Measurements from ENCODE around the gene NDRG3. TPM values are rescaled to one million over a fixed set of nuclear protein-coding genes. Genes with fewer than 3 reads are reported as not detected.

The NDRG3 gene
- total and polyA plus RNA-seq, 2 donors (not counting 3 experiments of a cell fraction or from before 2014, with no cell fraction given): 25.7 to 27.7 TPM

- peaks cover 6 to 27% of the 10 kb centered on the region in 2 experiments for H3K36me3 ChIP-seq (ENCODE audit: control insufficient read depth in 2 of 2, extremely low read depth in 1 of 2, insufficient read depth in 2 of 2, low read length in 2 of 2)
- no peaks in the 10 kb centered on the region for H3K27me3 ChIP-seq (ENCODE audit: control insufficient read depth in 2 of 2, insufficient read depth in 2 of 2, low read length in 2 of 2)
- TF ChIP-seq CTCF (IDR thresholded peaks at IDR 0.05; ENCODE audit: extremely low read depth in 1 of 2, insufficient read depth in 1 of 2, low read depth in 1 of 2, low read length in 2 of 2): no peak
- no peak for TF ChIP-seq POLR2AphosphoS5 (IDR thresholded peaks at IDR 0.05; ENCODE audit: insufficient read depth, low read depth, low read length)
- no peak for TF ChIP-seq MAX (IDR thresholded peaks at IDR 0.05; ENCODE audit: insufficient read depth, insufficient read length)
- no peak for TF ChIP-seq EZH2 (IDR thresholded peaks at IDR 0.05; ENCODE audit: borderline replicate concordance, low read depth, low read length, severe bottlenecking)
- no peak for TF ChIP-seq GATA2 (IDR thresholded peaks at IDR 0.05; ENCODE audit: insufficient read depth, insufficient read length, low read depth, low read length)
- TF ChIP-seq POLR2A (IDR thresholded peaks at IDR 0.05; ENCODE audit: low read depth, low read length): no peak
- no peak for TF ChIP-seq MYC (IDR thresholded peaks at IDR 0.05; ENCODE audit: low read depth, low read length)
- no peak for TF ChIP-seq FOS (IDR thresholded peaks at IDR 0.05; ENCODE audit: borderline replicate concordance, insufficient read depth, low read length)
- no peak for TF ChIP-seq JUN (IDR thresholded peaks at IDR 0.05; ENCODE audit: borderline replicate concordance, insufficient read depth, insufficient read length, low read depth)
- intact Hi-C loops (cut with micrococcal nuclease) (no loop called here), dilution Hi-C loops (cut with MboI; ENCODE audit: extremely low pct_ligation_motif_present, low sequenced_read_pairs) (no loop called here)
- no peak for DNase-seq (ENCODE audit: low read depth, low spot score)
- H3K4me3 ChIP-seq (replicated peaks in 1 of 3; ENCODE audit: insufficient read depth in 1 of 3, low read depth in 1 of 3, low read length in 3 of 3): no peak overlapping the region
- no peak overlapping the region for H3K9ac ChIP-seq (replicated peaks; ENCODE audit: extremely low read depth, insufficient read depth, low read length)
- no peaks in the 10 kb centered on the region for H3K9me3 ChIP-seq (replicated peaks; ENCODE audit: control insufficient read depth, insufficient read depth, low read length)
- ChIA-PET CTCF (interaction anchor here (0.9 to 1.9 kb wide), 3 partner anchors 9 to 77 kb away, joined by 3 to 9 read pairs (median 5); a partner anchor contains a TSS), POLR2A (no interaction called here)
- H3K9me1 ChIP-seq (replicated peaks; ENCODE audit: control insufficient read depth, extremely low read depth, insufficient read depth, low read length): no peaks in the 10 kb centered on the region
- H3K4me1 ChIP-seq (ENCODE audit: control insufficient read depth, extremely low read depth, insufficient read depth, low read length): no peaks in the 10 kb centered on the region
- H3K27ac ChIP-seq (ENCODE audit: insufficient read depth, low read depth, low read length): no peak overlapping the region
- BruUV-seq (replicated peaks): no TSS peak
- H2AFZ ChIP-seq (ENCODE audit: low read depth, low read length): no peak overlapping the region
- no peak overlapping the region for H3K4me2 ChIP-seq (ENCODE audit: insufficient read depth, low read length)
- no peaks in the 10 kb centered on the region for H4K20me1 ChIP-seq (replicated peaks; ENCODE audit: control insufficient read depth, extremely low read depth, insufficient read depth, low read length)
- H3K79me2 ChIP-seq (ENCODE audit: control insufficient read depth, insufficient read depth, low read length): no peaks in the 10 kb centered on the region
- FAIRE-seq: no peak
These were observed 40.8 kb upstream of the NDRG3 start for GRCh38 chr20:36786663-36787062.
